GM21717 (cell line): ENCODE results near the gene WDR91.

Source experiments
- ATAC-seq: cut with Tn5 transposase; IDR thresholded peaks from one replicate; pipeline ENCODE4 v1.9.1; 2021; ENCODE audit warnings: mild to moderate bottlenecking, moderate library complexity; ENCODE audit not compliant: unreplicated experiment

WDR91 gene

DNA sequence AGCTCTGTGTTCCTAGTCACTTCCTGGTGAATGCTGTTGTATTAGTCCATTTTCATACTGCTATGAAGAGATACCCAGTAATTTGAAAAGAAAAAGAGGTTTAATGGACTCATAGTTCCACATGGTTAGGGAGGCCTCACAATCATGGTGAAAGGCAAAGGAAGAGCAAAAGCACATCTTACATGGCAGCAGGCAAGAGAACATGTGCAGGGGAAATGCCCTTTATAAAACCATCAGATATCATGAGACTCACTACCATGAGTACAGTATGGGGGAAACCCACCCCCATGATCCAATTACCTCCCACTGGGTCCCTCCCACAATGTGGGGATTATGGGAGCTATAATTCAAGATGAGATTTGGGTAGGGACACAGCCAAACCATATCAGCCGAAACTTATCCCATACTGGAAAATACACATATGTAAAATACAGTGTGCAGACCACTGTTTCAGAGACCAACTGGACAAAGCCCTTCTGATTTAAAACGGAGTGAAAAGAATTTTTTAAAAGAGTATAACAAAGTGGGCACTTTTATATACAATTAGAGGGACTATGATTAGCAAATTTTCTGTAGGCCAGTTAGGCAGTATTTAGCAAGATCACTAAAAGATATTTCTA is 48.8 kb downstream of the WDR91 start:
- ATAC-seq: no peak

DNA sequence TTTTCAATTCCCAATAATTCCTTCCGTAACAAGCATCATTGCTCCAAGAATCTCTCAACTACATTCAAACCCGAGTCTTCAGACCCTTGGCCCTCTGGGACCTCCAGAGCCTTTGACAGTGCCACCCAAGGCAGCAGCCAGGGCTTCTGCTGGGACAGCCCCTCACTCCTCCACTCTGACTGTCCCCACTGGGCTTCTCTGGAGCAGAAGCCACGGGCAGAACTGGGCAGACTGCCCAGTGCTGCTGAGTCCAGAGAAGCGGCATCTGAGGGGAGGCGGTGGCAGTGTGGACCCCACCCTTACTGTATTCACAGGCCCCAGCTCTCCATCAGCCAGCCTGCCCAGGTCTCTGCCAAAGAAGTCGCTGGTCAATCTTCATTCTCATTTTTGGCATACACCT is 49.7 kb downstream of the WDR91 start:
- ATAC-seq: no peak

DNA sequence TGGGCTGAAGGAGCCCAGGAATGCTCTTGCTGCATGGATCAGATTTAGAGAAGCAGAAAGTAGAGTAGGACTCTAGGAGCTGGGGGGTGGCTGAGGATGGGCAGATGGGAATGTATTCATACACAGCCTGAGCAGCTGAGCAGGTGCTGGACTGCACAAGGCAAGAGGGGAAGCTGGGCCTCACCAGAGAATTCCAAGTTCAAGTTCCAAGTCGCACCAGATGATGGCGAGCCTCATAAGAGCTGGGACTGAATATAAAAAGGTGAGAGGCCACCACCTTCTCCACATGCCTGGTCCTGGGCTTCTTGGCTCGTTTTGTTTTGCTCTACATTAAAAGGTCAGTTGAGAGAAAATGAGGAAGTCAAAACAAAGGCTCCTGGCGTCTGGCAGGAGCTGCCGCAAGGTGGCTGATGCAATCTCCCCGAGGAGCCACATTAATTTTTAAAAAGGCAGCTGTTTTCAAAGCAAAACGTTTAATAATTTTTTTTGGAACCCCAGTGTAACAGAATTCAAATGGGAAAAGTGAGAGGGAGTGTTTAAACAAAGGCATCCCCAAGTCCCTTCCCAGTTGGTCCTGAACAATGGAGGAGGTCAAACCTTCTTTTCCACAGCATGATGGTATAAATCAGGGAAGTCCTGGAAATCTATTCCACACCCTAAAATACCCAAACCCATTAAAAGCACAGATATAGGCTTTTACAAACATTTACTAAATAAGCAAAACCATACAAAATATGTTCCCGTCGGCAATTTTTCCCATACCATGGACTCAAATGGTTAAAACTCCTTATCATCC is 50.3 kb downstream of the WDR91 start:
- no peak for ATAC-seq

DNA sequence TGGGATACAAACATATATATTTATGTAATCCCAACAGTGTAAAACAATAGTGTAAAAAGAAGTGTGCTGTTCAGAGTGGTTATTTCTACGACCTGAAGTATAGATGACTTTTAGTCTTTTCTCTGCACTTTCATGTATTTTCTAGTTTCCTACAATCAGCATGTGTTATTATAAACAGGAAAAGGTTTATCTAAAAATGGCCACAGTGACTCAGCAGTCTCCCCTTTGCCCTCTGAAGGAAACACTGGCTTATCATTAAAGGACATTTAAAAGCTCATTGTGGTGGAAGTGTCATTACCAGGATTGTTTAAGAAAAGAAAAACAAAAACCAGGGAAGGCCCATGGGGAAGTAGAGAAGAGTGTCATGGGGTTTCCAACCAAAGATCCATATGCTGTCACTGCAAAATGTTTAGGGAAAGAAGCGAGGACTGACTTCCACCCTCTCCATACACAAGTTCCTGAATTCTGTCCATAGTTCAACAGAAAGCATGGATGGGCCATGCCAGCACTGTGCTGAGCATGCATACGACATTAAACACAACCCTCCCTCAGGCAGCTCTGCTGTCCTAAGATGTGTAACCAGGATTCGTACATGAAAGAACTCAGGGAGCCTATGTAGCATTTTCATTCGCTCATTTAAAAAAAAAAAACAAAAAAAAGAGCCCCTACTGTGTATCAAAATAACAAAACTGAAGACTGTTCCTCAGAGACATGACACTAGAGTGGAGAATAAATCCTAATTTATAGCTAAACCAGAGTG is 51.0 kb downstream of the WDR91 start:
- ATAC-seq: peak; percentile 46

DNA sequence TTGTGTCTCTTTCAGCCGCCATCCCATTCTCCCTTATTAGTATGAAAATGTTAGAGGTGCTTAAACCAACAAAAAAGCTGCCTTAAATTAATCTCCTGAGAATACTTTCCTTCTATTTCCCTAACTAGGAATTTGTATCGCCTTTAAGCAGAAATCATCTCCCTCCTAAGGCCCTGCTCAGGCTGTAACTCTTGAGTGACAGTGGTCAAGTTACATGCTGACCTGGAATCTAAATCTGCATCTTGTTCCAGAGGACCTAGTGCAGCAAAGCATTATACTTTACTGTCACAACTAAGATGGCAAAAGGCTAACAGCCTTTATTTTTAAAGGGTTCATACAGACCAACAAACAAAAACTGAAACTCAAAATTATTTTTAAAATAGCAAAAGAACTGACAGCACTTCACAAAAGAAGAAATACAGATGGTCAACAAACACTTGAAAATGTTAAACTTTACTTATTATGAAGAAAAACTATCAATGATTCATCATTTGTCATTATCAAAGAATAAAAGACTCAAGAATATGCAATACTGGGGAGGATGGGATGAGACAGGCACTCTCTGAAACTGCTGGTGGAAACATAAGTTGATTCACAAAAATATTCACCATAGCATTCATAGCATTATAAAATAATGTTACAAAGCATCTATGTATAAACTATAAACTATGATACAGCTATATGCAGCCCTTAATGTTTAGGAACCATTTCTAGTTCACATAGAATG is 51.8 kb downstream of the WDR91 start:
- no peak for ATAC-seq

DNA sequence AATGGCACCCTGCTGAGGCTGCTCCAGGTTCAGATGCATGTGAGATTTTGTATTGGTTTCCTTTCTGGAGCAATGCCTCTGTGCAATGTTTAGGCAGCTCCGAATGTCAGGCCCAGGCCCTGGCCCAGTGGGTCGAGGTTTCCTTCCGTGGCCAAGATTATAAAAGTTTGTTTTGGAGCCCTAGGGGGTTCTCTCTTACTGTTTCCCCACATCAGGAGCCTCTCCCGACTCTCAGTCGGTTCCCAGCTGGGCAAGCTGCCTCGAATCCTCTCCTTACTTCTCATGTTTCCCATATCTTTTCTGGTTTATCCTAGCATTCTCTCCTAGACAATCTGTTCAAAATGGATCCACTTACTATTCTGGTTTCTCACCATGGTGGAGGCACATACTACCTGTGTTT is 52.5 kb downstream of the WDR91 start:
- no peak for ATAC-seq

DNA sequence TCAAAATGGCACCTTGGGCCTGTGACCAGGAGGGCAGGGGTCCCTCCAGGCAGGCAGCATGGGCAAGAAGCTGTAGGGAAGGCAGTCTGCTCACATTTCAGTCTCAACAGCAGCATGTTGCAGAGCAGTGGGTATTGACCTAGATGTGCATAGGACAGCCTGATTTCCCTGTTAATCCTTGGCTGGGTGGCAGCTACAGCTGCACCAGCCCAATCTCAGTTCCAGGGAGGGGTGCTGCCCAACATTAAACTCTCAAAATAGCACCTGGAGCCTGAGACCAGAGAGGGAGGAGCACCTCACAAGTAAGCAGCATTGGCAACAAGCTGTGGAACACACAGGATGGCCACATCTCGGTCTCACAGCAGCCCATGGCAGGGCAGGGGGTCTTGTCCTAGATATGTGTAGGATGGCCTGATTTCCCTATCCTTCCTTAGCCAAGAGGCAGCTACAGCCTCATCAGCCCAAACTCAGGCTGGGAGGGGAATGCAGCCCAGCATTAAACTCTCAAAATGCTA is 53.1 kb downstream of the WDR91 start:
- ATAC-seq: no peak

DNA sequence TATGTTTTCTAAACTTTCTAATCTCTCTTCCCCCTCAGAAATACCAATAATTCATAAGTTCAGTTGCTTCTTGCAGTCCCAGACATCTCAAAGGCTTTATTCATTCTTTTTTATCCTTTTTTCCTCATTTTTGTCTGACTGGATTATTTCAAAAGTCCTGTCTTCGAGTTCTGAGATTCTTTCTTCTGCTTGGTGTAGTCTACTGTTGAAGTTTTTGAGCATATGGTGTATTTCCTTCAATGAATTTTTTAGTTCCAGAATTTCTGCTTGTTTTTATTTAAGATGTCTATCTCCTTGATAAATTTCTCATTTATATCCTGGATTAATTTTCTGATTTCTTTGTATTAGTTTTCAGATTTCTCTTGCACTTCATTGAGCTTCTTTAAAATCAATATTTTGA is 55.0 kb downstream of the WDR91 start:
- no peak for ATAC-seq

DNA sequence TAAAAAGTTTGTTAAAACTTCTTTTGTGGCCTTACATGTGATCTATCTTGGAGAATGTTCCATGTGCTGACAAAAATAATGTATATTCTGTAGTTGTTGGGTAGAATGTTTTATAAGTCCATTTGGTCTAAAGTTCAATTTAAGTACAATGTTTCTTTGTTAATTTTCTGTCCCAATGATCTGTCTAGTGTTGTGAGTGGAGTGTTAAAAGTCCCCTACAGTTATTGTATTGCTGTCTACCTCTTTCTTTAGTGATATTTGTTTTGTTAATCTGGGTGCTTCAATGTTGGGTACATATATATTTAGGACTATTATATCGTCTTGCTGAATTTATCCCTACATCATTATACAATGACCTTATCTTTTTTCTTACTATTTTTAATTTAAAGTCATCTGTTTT is 56.6 kb downstream of the WDR91 start:
- no peak for ATAC-seq

DNA sequence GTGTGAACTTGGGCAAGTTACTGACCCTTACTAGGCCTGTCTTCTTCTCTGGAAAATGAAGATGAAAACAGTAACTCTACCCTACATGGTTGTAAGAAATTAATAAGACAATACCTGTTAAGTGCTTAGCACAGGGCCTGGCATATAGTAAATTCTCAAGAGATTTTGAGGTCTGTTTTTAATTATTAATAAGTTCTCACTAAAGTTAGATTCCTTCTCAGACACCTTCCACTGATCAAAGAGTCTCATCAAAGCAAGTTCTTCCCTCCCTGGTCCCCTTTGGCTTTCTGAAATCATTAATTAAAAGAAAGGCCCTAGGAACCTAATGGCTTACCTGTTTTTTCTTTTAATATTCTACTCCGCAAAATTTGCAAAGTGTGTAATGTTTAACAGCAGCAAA is 58.9 kb downstream of the WDR91 start:
- no peak for ATAC-seq

DNA sequence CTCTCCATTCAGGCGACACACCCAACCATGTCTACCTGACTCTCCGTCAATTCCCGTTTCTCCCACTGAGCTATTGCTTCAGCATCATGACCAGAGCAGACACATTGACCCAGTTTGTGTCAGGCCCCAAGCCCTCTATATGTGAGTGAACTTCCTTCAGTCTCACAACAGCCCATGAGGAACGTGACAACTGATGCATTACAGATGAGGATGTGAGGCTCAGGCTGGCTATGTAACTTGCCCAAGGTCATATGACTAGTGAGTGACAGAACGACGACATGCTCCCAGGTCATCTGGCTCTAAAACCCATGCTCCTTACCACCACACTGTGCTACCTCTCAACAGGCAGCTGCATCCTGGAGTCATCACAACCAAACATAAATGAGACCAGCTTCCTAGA is 59.8 kb downstream of the WDR91 start:
- ATAC-seq: no peak

DNA sequence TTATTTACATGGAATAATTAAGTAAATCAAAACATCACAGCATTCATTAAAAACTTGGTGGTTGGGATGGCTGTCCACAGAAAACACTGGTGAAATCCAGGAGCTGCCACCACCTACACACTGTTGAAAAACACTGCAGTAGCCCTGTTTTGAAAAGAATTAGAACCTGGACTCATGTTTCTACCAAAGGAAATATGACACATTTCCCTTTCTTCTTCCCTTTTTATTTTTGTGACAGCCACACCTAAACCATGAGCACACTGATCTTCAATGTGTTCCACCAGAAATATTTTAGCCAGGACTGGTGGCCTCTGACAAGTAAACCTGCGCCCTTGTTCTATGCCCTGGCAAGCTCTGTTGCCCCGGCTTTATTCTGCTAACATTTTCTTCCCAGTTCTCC is 60.2 kb downstream of the WDR91 start:
- no peak for ATAC-seq

DNA sequence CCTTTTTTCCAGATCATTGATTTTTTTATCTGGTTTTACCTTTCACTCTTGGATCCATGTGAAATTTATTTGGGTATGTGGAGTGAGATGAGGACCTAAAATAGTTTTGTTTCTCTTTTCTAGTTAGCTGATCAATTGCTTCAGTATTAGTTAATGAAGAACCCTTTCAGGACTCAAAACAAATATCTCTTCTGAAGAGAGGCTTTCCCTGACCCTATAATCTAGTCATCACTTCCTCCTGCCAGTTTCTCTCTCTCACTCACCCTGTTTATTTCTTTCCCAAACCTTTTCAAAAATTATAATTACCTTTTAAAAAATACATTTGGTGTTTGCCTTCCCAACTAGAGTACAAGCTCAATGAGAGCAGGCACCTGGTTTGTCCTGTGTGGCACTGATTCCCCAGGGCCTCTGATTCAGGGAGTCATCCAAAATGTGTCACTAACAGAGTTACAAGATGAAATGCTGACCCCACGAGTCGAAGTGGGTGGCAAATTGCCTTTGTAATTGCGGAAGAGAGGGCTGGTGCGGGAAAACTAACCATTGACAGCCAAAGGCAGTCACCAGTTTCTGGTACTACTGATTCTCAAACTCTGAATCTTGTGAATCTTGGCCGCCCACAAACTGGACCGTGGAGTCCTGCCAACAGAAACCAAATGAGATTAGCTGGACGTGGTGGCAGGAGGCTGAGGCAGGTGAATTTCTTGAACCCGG is 61.1 kb downstream of the WDR91 start:
- no peak for ATAC-seq

DNA sequence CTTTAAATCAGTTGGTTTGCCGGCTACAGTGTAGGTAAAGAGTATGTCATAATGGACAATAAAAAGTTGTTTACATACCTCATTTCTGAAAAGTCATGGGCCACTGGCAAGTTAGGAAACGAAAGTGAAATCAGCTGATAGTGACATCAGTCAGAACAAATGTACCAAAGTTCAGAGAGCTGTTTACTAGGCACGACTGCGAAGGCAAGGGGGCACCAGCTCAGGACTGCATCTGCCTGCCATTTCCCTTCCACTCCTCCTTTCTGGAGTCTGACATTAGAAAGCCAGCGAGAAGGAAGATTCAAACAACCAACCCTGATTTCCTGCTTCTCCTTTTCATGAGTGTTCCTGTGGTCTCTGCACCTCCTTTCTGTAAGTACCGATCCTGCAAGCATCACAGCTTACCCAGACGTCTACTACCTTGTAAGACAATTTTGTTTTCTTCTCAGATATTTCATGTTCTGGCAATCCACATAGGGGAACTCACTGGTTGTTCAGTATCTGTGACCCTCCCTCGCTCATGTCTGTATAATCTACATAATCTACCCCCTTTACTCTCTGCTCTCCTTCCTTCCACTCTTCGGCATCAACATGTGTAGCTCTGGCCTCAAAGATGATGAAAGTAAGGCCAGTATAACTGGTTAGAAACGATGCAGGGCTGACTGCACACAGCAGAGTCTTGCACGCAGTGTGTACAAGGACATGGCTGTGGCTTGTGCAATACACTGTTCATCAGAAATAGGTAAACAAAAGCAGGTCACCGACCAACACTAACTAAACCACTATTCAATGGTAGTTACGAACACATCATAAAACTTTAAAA is 63.2 kb downstream of the WDR91 start, which contains the start of gene TMEM140:
Gene TMEM140 (plus strand): TSS at position 174 of the 823 bp plus-strand sequence. CDS start 16,370 bp downstream, outside the sequence.
- ATAC-seq: peak; percentile 81

DNA sequence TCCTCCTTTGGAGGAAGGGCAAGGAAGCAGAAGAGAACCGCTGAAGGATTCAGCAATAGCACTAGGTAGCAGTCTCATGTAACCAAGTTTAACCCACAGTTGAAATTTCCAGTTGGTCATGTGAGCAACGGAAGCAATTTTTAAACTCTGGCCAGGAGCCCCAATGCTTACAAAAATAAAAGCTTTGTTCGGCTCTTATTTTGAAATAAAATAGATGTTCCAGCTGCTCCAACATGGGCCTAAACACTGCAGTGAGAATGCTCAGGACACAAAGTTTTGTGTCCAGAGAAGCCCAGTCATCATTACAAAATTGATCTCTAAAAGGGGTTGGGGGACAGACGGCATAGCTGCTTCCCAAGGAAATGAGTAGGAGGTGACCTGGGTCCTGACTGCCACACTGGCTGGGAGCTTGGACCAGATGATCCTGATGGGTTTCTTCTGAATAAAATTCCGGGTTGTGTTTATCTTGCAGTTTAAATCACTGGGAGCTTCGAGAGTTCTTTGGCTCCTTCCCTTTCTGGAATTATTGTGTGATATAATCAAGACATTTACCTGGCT is 63.9 kb downstream of the WDR91 start:
- ATAC-seq: peak; percentile 16

DNA sequence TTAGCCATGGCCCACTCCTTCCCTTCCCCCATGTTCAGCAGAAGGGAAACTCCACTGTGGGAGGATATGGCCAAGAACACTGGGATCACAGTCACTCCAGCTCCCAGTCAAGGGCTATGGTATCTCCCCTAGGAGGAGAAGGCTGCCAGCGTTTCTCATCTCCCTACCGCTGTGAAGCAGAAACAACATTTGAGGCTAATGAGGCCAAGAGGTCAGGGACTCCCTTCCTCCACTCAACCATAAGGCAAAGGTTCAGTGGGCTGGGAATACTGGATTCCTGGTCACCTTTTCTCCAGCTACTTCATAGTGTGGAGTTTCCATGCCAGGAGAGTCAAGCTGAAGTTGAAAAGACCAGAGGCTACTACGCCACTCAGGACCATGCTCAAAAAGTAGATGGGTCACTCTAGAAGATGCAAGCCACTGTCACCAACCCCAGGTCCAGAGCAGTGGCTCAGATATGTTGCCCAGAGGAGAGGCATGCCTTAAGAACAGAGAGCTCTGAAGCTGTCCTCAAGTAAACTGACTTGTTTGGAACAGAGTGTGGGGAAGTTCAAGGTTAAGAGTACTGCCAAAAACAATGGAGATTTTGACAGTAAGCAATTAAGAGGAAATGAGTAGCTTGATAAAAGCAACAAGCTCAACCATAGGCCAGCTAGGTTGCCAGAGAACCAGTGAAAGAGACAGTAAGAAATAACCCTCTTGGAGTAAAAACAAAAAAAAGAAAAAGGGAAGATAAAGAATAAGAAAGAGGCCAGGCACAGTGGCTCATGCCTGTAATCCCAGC is 67.2 kb downstream of the WDR91 start:
- no peak for ATAC-seq
